GM10248 (cell line): ENCODE results near the gene RAB40B.

Experiments
- CTCF ChIA-PET: fragments of 300-600 bp; sonication (Branson Sonifier 250); formaldehyde crosslinking; extraction: SDS; loops from one replicate; lab custom pipeline; 2021; ENCODE audit warnings: antibody characterized with exemption; lab: Yijun Ruan, JAX
- POLR2A ChIA-PET: fragments of 350-650 bp; sonication (Branson Sonifier 250); formaldehyde crosslinking; extraction: SDS; loops from one replicate; lab custom pipeline; 2020; ENCODE audit warnings: antibody characterized with exemption; lab: Yijun Ruan, JAX
- DNase-seq: peaks from one replicate; pipeline ENCODE4 v3.0.0; 2012; ENCODE audit errors: extremely low spot score
- TF ChIP-seq, protein P1 (sequence below): IDR thresholded peaks from 2 replicates; pipeline ENCODE4 v1.5.1; 2012; ENCODE audit warnings: mild to moderate bottlenecking, low read depth; ENCODE audit errors: extremely low read depth, missing control alignments, control extremely low read depth

The RAB40B gene

DNA sequence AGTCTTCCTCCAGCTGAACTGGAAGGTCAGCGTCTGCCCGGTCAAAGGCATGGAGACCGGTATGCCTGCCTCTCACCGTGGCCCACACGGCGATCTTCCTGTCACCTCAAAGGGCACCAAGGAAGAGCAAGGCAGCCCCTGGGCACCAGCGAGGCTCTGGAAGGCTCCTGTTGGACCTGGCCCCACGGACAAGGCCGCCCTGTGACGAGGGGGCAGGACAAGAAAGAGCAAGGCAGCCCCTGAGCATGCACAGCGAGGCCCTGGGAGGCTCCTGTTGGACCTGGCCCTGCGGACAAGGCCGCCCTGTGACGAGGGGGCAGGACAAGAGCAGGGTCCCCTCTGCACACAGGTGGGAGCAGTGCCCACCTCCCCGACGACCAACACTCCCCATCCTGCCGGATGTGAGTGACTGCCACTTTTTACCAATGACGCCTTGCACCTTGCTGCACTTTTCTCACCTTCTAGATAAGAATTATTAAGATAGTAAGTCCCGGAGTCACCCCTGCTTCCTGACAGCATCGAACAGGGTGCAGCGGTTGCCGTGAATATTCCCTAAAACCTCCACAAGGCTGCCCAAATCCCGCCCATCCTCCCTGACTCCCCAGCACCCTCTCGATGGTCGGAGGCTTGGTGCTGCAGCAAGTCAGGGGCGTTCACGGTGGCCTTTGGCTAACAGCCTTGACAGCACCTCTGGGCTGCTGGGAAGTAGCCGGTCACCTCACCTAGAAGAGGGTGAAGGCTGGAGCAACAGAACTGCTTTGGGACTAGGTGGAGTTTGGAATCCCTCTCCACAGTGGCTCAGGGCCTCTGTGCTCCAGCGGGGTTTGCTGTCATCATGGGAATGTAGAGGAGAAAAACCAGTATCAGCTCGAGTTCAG is 44.6 kb downstream of the RAB40B start:
- ChIA-PET CTCF (no interaction called here), POLR2A (no interaction called here)

DNA sequence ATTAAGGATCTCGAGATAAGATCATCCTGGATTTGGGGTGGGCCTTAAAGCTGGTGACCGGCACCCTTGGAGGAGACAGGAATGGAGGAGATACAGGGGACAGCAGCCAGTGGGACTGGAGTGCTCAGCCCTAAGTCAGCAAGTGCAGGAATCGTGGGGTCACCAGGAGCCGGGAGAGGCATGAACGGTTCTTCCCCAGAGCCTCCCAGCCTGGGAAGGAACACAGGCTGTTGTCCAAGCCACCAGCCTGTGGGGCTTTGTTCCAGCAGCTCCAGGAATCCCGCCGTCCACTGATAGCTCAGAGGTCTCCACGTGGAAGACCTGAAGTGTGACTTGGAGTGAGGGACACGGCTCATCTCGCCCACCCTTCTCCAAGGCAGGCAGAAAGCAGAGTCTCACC is 47.8 kb downstream of the RAB40B start:
- DNase-seq = no peak
- POLR2A ChIA-PET = no interaction called here
- TF ChIP-seq, protein P1, sequence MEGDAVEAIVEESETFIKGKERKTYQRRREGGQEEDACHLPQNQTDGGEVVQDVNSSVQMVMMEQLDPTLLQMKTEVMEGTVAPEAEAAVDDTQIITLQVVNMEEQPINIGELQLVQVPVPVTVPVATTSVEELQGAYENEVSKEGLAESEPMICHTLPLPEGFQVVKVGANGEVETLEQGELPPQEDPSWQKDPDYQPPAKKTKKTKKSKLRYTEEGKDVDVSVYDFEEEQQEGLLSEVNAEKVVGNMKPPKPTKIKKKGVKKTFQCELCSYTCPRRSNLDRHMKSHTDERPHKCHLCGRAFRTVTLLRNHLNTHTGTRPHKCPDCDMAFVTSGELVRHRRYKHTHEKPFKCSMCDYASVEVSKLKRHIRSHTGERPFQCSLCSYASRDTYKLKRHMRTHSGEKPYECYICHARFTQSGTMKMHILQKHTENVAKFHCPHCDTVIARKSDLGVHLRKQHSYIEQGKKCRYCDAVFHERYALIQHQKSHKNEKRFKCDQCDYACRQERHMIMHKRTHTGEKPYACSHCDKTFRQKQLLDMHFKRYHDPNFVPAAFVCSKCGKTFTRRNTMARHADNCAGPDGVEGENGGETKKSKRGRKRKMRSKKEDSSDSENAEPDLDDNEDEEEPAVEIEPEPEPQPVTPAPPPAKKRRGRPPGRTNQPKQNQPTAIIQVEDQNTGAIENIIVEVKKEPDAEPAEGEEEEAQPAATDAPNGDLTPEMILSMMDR = no peak
- CTCF ChIA-PET = no interaction called here

More for the DNA sequence above, 44.6 kb downstream of the RAB40B start:
- TF ChIP-seq, protein P1 = no peak
- DNase-seq = no peak

DNA sequence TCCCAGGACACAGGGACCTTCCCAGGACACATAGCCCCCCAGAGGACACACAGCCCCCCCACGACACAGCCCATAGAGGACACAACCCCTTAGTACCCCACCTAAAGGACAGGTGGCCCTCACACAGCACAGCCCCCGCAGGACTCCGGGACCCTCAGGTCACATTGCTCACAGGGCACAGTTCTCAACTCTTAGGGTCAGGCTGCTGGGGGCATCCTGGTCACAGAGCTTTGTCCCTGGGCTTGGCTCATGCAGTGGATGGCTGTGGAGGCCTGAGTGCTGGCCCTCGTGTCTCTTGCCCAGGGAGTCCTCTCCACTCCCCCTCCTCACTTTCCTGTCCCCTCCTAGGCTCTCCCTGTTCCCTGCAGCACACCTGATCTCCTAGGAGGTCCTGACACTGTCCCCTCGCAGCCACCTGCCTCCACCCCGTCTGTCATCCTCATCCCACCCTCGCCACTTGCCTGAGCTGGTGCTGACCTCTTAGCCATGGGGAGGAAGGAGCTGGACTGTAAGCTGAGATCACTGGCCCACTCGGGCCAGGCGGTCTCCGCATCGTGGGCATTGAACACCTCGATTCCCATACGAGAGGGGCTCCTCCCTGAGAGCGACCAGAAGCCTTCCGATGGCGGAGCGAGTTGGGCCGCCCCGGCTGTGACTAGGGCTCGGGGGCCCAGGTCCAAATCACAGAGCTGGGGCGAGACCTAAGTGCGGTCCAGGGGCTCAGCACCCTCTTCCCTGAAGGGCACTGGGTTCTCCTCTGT is 48.8 kb downstream of the RAB40B start:
- TF ChIP-seq, protein P1 = no peak
- POLR2A ChIA-PET = no interaction called here
- CTCF ChIA-PET = no interaction called here

DNA sequence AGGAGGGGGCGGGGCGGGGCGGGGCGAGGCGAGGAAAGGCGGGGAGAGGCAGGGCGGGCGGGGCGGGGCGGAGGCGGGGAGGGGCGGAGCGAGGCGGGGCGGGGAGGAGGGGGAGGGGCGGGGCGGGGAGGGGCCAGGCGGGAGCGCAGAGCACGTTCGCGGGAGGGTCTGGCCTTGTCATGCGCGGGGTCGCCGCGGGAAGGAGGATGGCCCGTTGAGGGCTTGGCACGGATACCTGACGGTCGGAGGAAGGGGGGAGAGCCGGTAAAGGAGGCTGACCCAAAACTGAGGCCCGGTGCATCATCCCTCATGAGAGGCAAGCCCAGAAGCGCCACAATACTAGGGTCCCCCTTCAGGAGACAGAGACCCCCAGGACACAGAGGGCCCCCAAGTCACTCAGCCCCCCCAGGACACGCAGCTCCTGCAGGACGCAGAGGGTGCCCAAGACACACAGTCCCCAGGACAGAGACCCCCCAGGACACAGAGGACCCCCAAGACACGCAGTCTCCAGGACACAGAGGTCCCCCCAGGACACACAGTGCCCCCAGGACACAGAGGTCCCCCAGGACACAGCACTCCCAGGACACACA is 49.7 kb downstream of the RAB40B start:
- CTCF ChIA-PET = interaction anchor here (0.7 kb wide), 1 partner anchor 20 kb away, joined by 3 read pairs; no protein-coding TSS in a partner anchor
- peak; percentile 79 for DNase-seq
- TF ChIP-seq, protein P1 = no peak
- POLR2A ChIA-PET = no interaction called here

More for the DNA sequence above, 48.8 kb downstream of the RAB40B start:
- no peak for DNase-seq

DNA sequence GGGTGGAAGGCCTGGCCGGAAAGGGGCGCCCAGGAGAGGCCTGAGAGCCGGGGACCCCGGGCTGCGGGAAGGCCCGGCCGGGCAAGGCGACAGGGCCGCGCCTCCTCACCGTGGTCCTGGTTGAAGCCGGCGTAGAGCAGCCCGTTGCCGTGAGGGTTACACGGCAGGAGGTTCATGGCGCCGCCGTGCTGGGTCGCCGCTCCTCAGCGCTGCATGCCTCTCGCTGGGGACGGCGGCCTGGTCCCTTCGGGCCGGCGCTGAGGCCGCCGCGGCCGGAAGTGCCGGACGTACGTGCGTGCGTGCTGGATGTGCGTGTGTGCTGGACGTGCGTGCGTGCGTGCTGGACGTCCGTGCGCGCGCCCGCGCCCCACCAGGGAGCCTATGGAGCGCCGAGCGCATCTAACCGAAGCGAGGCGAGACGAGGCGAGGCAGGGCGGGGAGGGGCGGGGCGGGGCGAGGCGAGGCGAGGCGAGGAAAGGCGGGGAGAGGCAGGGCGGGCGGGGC is 50.3 kb downstream of the RAB40B start, which contains the start of gene WDR45B:
Gene WDR45B, minus strand, starts transcription at position 280 of the 504 bp plus-strand sequence. Its CDS starts 104 bp downstream, at position 176.
- ChIA-PET CTCF (interaction anchor here (0.7 kb wide), 1 partner anchor 20 kb away, joined by 3 read pairs; no protein-coding TSS in a partner anchor), POLR2A (no interaction called here)
- peak; percentile 99 for DNase-seq
- TF ChIP-seq, protein P1 = no peak

DNA sequence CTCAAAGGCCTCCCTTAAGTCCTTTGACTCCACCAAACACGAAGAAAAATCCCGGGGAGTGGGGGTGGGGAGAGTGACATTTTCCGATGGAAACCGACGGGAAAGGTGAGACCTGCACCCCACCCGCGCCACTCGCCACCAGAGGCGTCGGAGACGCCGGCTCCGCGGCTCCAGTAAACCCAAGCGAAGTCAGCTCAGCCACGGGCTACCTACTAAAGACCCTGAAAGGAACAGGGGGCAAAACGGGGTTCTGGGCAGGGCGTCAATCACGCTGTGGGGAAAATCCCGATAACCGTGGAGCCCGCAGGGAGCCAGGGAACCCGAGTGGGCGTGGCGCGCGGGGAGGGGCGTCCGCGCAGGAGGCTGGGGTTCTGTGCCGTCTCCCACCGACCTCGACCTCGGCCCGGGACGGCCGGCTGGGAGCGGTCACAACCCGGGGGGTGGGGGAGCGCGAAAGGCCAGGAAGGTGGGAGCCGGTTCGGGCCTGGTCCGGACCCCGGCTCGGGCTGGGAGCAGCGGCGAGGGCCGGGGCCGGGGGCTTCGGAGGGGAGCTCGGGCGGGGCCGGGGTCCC is 50.8 kb downstream of the RAB40B start:
- peak; percentile 53 for DNase-seq
- CTCF ChIA-PET = no interaction called here
- POLR2A ChIA-PET = no interaction called here
- TF ChIP-seq, protein P1 = peak; percentile 7
